ENCODE results near the gene RNF151.

The RNF151 gene

DNA sequence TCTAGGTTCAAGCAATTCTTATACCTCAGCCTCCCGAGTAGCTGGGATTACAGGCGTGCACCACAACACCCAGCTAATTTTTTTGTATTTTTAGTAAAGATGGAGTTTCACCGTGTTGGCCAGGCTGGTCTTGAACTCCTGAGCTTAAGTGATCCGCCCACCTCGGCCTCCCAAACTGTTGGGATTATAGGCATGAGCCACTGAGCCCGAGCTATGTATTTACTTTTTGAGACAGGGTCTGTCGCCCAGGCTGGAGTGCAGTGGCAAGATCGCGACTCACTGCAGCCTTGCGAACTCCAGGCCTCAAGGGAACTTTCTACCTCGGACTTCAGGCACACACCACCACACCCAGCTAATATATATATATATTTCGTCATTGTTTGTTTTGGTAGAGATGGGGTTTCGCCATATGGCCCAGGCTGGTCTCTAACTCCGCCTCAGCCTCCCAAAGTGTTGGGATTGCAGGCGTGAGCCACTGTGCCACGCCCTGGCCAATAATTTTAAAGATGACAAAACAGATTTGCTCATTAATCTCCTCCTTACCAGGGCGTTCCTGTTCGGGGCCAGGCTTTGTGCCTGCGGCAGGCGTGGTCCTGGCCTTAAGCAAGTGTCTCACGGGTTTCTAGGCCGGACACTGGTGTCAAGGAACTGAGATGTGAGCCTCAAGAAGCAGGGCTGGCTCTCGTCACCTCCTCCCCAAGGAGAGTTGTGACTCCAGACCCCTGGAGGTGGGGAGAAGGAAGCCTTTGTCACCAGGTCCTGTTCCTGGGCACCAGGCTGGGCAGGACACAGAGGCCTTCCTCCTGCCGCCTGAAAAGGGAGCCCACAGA is 48.7 kb downstream of the RNF151 start:
- H3K4me3 ChIP-seq (ENCODE audit: low read length), result no peak overlapping the region
- no peak for TF ChIP-seq CTCF (conservative IDR thresholded peaks at IDR 0.05; ENCODE audit: low read length)
- DNase-seq (ENCODE audit: low read depth), result no peak

- no peak for TF ChIP-seq CTCF (conservative IDR thresholded peaks at IDR 0.05; ENCODE audit: low read length)
- DNase-seq (ENCODE audit: low read depth), result no peak
- H3K4me3 ChIP-seq (ENCODE audit: low read length), result no peak overlapping the region
These were observed 49.2 kb downstream of the RNF151 start for GRCh38 chr16:2015947-2016208.

GRCh38 chr16:2016407-2016922 is 49.8 kb downstream of the RNF151 start:
- no peak for DNase-seq (ENCODE audit: low read depth)
- peak; percentile 31 for TF ChIP-seq CTCF (conservative IDR thresholded peaks at IDR 0.05; ENCODE audit: low read length)
- H3K4me3 ChIP-seq (ENCODE audit: low read length), result no peak overlapping the region

Measured in AG10803 (cell line).